AG08396 (cell line): ENCODE results near the gene PAFAH1B1.

ENCODE experiments used
- DNase-seq: peaks from one replicate; pipeline ENCODE4 v3.0.0; 2012; ENCODE audit warnings: low spot score, mixed read lengths

PAFAH1B1 gene

GRCh38 chr17:2722611-2723010 is 129.2 kb downstream of the PAFAH1B1 start:
- DNase-seq = no peak

- no peak for DNase-seq
Observed at GRCh38 chr17:2723505-2723996, 130.1 kb downstream of the PAFAH1B1 start.

GRCh38 chr17:2723997-2724783 is 130.7 kb downstream of the PAFAH1B1 start:
- no peak for DNase-seq

- peak; percentile 76 for DNase-seq
Observed at GRCh38 chr17:2724784-2725164, 131.3 kb downstream of the PAFAH1B1 start.

GRCh38 chr17:2730764-2731353 is 137.4 kb downstream of the PAFAH1B1 start:
- no peak for DNase-seq

- DNase-seq = no peak
Observed at GRCh38 chr17:2731807-2732206, 138.4 kb downstream of the PAFAH1B1 start.

GRCh38 chr17:2734939-2735338 is 141.5 kb downstream of the PAFAH1B1 start:
- no peak for DNase-seq
